Cardiac atrium fibroblast (primary cell): ENCODE measurements around the gene TAF5. TPM values are rescaled to one million over a fixed set of nuclear protein-coding genes. Genes with fewer than 3 reads are reported as not detected.

Experiments used
- total RNA-seq: library from RNA; depleted of rRNA; stranded (reverse); fragments of >200 nt; gene quantifications from 2 replicates; pipeline ENCODE4 v1.2.3, GENCODE V29; 2015

Gene TAF5
- 1.6 and 4.5 TPM in 2 replicates for total RNA-seq

GRCh38 chr10:103367782-103368518 is at the start of gene TAF5:
TSS of gene TAF5 (plus strand) at chr10:103367976. CDS start at chr10:103367990, 14 bp downstream.

GRCh38 chr10:103350517-103351260 is 17.1 kb upstream of the TAF5 start, which contains the start of gene PCGF6:
TSS of gene PCGF6 (minus strand) at chr10:103351140. CDS start at chr10:103351066, 74 bp downstream.

GRCh38 chr10:103396067-103396788 is 28.5 kb downstream of the TAF5 start, which contains the start of the genes ATP5MK and PDCD11:
TSS of gene ATP5MK (minus strand) at chr10:103396475. CDS start at chr10:103392457, 4,018 bp downstream.
TSS of gene PDCD11 (plus strand) at chr10:103396626. CDS start at chr10:103398427, 1,801 bp downstream.

Other genes starting within 250 kb of the TAF5 start
- gene NT5C2, start 174.7 kb upstream of the TAF5 start, total RNA-seq = 55.6 and 64.0 TPM in 2 replicates
- gene RPEL1, start 122.1 kb upstream of the TAF5 start, total RNA-seq = under 0.01 TPM in 1 of 2 replicates, not detected in the other
- gene INA, start 90.8 kb upstream of the TAF5 start, total RNA-seq = 0.36 and 0.97 TPM in 2 replicates
- gene PCGF6, start 16.8 kb upstream of the TAF5 start, total RNA-seq = 7.6 and 7.9 TPM in 2 replicates
- gene ATP5MK, start 28.5 kb downstream of the TAF5 start, total RNA-seq = 368 and 388 TPM in 2 replicates
- 17.9 and 21.9 TPM in 2 replicates for gene PDCD11, start 28.6 kb downstream of the TAF5 start, total RNA-seq
- 71.3 and 87.0 TPM in 2 replicates for gene CALHM2, start 84.4 kb downstream of the TAF5 start, total RNA-seq
- not detected in 2 replicates for gene CALHM1, start 90.9 kb downstream of the TAF5 start, total RNA-seq
- not detected in 2 replicates for gene CALHM3, start 111.3 kb downstream of the TAF5 start, total RNA-seq
- not detected in 2 replicates for gene NEURL1, start 125.7 kb downstream of the TAF5 start, total RNA-seq